Suppressor macrophage (primary cell): ENCODE results near the gene RGS6.

ENCODE experiments used
- DNase-seq, 4 experiments: peaks; one replicate each; pipeline ENCODE4 v3.0.0-alpha.2; 2020 to 2022

The RGS6 gene

DNA sequence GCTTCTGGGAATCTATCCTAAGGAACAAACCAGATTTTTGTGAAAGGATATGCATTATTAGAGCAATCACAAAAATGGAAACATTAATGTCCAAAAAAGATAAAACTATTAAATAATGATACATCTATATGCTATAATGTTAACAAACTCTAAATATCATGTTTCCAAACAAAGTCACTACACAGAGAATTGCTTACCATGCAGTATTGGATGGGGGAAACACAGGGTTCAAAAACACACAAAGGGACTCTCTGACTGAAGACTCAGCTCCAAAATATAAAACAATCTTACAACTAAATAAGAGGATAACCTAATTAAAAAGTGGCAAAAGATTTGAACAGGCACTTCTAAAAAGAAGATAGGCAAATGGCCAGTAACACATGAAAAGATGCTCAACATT, 657.4 kb downstream of the RGS6 start:
- no peak for DNase-seq

DNA sequence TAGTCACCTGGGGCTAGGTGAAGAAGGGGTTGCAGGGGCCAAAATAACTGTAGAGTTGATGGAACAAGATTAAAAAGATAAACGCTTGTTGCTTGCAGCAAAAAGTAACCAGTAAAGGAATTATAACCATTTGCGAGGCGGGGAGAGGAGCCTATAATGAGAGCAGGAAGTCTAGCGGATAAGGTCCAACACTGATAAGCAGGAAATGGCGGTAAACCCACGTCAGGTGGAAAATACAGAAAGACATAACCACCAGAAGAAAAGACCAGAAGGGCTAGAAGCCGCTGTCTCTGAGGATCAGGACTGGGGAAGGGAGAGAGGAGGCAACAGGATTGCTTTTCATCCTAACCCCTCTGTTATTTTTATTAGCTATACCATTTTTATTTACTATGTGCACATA, 658.3 kb downstream of the RGS6 start:
- DNase-seq: no peak

DNA sequence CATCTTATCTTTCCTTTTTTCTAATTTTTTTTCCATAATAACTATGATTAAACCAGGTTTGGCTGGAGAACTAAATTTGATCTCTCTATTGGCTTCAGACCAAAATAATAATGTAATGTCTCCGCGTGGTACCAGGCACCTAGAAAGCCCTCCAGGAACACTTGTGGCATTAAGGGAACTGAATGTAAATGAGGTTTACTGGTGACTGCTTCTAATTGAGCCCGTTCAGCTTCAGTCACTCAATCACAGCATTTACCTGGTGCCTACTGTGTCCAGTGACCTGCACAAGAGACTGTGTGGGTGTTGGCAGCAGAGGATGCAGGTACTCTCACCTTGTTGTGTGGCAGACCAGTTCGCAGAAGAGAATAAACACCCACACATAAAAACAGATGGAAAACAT, 659.2 kb downstream of the RGS6 start:
- DNase-seq: no peak

DNA sequence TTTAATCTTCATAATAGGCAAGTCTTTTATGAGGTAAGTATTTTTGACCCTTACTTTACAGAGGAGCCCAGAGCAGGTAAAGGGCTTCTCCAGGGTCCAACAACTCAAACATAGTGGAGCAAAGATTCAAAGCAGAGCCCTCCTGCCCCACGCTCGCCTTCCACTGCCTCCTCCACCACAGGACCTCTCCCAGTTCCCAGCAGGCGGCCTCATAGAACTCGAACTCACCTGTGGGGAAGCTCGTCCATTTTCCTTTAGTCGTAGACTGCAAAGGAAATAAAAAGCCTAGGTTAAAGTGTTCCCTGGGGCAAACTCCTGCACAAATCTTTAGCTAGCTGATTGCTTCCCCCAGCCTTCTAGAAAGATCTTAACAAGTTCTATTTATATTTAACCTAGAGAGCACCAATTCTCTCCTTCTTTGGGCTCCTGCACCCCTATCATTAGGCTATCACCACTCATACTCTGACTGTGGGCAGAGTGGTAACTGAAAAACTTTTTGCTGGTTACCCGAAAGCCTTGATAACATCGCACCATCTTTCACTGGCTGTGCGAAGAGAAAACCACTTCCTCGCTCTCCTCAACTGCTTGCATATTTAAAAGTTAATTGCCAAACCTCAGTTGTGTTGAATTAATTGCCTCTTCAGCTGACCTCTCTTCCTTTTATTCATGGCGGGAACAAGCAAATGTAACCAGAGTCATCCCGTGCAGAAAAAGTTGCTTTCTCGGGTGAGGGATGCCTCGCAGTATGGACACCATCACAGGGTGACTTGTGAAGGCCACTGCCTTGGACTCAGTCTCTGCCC, 662.1 kb downstream of the RGS6 start:
- DNase-seq: no peak

DNA sequence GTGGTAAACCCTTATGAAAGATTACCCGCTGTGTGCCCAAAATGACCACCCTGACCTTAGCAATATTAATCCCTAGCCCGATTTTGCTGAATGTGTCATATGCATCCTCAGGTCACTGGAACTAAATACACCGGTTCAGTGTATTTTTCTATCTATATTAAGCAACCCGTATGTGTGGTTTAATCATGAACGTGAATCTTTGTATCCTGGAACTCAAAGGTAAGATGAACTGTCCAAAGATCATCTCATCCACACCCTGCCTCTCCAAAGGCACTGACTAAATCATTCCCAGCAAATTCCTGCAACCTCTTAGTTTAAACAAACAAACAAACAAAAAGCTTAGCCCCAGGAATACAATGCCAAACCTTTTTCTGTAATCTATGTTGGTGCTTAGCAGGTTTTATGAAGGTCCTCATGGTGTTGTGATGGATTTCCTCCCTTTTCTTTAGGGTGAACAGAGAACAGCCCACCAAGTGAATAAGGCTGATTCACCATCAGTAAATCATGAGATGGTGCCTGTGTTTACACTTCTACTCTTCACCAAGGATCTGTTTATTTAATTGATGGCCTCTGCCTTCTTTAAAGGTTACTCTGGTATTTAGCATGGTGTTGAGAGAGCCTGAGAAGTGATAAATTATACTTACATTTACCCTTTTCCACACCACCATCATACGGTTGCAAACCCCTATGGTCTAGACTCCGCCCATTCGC, 663.1 kb downstream of the RGS6 start:
- DNase-seq: no peak

DNA sequence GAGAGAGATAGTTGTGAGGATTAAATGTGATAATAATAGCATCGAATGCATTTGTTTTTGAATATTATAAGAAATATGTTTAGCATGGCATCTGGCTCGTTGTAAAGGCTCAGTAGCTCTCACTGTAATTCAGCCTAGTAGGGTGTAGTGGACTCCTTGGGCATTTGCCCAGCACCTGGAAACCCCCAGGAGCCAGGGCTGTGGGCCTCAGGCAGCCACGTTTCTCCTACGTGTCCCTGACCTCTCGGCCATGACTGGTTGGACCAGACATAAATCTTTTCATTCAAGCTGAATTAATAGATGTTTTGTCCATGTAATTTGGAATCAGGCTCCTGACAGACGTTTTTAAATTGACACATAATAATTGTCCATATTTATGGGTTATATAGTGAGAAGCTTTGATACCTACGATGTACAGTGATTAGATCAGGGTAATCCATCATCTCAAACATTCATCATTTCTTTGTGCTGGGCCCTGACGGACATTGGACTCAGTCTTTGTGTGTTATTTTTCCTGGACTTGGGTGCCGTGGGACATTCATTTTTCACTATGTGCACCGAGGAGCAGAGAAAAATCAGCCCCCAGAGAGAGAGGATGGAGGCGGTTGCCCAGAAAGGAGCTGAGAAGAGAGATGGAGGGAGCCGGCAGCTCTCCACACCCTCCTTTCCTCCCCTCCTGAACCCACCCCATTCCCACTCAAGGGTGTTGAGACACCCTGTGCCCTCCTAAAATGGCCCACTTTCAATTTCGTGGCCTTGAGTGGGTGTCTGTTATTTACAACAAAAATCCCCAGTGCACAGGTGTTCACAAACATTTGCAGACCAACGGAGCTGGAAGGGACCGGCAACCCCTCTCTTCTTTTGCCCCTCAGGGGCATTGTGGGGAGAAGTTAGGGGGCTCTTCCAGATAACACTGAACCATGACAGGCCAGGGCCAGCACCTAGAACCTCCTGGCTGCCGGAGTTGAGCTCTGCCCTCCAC, 665.3 kb downstream of the RGS6 start:
- DNase-seq: no peak

DNA sequence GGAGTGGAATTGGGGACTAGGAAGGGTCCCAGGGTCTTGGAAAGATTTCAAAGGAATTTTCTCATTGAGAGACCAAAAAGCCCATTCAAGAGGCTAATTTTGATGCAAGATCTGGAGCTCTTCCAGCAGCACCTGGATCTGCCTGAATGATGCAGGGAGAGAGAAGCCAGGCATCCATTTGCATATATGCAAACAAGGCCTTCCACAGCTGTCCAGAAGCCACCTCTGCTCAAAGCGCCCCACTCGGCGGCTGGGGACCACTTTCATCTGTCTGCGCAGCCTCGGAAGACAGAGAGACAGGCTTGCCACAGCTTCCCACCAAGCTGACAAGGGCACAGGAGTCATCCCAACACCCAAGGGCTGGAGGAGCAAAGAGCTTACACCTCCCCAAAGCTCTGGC, 666.1 kb downstream of the RGS6 start:
- DNase-seq: no peak

DNA sequence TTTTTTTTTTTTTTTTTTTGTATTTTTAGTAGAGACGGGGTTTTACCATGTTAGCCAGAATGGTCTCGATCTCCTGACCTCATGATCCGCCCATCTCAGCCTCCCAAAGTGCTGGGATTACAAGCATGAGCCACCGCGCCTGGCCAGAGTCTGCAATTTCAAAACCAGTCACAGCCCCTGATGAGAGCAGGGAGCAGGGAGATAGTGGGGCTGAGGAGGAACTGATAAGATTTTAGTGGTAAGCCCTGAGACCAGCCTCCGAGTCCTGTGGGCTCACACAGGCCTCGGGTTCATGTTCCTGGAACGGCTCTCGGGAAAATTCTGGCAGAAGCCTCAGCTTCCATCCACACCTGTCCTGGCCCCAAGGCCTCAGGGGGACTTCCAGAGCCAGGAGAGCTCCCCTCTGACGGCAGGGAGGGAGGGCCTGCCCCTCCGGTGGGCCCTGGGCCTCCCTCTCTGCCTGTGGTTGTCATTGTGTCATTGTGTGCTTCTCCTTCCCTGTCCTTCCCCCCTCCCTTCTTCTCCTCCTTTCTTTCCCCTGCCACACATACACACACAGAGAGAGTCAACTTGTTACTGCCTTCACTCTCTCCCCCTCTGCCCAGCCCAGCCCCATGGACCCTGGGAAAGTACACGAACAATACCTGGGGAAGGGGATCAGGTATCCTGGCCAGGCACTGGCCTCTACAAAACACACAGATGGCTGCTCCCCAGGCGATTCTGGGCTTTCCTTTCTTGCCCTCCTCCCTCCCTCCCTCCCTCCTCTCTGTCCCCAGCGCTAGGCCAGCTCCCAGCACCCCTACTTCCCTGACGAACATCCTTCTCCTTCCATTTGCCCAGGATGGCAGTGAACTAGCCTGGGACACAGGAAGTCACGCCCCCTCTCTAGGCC, 667.6 kb downstream of the RGS6 start:
- no peak for DNase-seq

DNA sequence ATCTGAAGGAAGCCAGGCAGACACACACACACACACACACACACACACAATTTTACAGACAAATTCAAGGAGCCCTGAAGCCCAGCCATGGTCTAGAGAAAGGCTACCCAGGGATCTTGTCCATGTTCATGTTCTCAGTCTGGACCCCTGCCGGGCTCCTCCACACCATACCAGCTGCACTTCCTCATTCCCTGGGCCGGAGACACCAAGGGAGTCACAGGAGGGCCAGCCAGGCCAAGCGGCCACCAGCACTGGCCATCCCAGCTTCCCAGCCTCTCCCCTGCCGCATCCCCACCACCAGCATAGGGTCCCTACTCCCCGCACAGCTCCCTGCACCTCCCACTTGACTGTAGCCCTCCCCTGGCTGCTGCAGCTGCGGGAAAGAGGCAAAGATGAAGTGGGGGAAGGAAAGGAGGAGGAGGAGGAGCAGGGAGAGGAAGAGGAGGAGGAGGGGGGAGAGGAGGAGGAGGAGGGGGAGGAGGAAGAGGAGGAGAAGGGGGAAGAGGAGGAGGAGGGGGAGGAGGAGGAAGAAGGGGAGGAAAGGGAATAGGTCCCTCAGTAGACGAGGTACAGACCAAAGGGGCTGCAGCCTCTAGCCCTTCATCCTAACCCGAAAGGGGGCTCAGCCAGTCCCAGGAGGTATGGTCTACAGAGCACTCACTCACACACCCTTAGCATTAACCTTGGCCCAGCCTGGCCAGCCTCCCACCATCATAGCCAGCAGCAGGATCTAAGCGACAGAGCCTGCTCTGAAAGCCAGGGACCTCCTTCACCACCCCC, 668.5 kb downstream of the RGS6 start:
- DNase-seq: peak in 3 of 4 experiments; percentile 32 to 42 (median 38)

DNA sequence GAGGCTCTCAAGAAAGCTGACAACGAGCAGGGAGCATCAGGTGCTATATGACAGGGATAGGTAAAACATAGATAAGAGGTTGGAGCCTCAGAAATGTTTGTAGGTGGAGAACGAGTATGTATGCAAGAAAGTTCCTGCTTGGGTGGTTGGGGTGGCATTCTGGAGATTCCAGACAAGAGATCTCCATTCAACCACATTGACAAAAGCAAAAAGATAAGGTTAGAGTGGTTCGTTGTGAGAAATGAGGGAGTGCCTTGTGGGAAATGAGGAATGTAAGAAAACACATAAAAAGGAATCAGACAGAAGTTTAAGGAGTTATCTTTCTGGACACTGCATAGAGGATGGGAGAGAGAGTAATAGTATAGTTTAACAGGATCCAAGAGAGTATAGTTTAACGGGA, 671.4 kb downstream of the RGS6 start:
- no peak for DNase-seq

DNA sequence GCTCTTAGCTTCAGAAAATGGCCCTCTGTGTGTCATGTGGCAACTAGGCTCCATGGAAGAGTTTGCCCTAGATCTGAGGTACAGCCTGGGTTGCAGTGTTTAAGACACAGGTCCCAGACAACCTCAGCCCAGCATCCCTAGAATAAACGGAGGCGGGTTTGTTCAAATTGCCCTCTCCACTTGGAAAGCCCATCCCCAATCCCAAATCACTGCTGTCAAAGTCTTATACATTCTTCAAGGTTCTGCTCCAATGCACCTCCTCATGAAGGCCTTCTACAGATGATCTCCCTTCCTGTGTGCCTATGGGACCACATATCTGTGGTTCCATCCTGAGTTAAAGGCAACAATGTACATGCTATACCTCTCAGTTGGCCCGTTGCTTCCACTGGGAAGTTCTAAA, 671.9 kb downstream of the RGS6 start:
- no peak for DNase-seq

DNA sequence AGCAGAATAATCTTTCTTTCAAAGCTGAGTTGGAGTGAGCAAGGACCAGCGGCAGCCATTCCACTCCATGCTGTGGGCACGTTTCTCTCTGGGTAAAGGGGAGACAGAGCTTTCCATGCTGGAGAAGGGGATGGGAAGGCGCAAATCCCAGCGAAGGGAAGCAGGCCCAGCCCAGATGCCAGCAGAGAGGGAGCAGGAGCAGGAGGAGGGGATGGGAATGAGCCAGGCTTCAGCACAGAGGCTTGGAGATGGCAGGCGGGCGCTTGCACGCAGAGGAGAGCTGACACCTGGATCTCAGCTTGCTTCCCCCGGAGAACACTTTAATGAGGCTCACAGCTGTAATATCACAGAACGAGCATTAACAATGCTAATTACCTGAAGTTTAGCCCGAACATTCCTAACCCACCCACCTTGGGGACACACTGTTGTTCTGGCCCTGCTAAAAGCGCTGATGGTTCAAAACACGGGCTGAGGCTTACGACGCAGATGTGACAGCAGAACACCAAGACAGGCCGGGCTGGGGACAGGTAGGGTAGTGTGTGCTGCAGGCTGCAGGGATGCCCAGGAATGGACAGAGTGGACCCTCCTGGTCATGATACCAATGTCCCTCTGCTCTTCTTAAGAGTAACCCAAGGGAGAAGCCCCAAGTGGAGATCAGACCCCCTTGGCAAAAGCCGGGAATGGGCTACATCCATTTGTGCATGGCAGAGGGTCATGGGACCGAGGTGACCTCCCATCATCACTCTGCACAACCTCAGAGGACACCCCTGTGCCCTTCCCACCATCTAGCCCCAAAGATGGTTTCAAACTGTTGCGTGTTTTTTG, 673.1 kb downstream of the RGS6 start:
- DNase-seq: no peak

DNA sequence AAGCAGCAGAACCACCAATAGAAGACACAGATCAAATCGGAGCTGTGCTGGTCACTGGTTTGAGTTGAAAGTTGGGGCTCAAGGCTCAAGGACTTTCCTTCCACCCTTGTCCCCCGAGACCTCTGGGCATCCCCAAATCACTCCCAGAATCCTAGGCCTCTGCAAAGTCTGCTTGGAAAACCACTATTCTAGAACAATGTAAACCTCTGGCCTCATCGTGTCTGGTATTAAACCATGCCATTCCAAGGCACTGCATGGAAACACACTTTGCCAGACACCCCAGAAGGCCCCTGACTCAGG, 673.6 kb downstream of the RGS6 start:
- no peak for DNase-seq

DNA sequence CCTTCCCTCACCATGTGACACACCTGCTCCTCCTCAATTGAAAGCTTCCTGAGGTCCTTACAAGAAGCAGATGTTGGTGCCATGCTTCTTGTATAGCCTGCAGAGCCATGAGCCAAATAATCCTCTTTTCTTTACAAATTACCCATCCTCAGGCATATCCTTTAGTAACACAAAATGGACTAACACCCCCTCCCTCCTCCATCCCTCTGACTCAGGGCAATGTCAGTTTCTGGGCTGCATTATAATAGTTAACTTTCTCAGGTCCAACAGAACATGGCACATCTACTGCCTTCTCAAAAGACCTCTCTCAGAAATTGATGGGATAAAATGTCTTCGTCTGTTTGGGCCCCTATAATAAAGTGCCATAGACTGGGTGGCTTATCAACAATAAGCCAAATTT, 674.6 kb downstream of the RGS6 start:
- DNase-seq: no peak

DNA sequence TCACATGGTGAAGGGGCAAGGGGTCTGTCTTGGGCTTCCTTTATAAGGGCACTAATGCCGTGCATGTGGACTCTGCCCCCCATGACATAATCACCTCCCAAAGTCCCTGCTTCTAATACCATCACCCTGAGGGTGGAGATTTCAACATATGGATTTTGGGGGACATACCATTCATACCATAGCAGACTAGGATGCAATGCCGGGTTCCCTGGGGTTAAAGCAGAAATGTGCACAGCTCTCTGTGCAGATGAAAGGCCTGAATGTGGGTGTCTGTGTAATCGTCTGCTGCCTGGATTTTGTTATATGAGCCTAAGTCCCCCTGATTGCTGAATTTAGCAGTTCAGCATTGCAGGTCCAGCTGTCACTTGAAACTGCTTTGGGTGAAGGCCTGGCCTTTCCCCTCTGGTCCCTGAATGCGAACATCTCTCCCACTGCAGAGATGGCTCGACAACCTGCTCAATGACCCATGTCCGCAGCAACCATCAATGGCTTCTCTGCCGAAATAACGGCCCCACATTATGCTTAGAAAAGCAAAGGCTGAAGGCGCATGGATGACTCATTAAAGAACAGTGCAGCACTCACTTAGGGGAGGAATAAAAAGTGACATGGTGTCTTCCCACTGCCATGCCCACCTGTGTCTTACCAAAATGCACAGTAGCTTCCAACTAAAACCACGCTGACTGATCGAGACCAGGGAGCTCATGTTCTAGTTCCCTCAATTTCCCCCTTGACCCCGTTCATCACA, 675.3 kb downstream of the RGS6 start:
- DNase-seq: no peak

DNA sequence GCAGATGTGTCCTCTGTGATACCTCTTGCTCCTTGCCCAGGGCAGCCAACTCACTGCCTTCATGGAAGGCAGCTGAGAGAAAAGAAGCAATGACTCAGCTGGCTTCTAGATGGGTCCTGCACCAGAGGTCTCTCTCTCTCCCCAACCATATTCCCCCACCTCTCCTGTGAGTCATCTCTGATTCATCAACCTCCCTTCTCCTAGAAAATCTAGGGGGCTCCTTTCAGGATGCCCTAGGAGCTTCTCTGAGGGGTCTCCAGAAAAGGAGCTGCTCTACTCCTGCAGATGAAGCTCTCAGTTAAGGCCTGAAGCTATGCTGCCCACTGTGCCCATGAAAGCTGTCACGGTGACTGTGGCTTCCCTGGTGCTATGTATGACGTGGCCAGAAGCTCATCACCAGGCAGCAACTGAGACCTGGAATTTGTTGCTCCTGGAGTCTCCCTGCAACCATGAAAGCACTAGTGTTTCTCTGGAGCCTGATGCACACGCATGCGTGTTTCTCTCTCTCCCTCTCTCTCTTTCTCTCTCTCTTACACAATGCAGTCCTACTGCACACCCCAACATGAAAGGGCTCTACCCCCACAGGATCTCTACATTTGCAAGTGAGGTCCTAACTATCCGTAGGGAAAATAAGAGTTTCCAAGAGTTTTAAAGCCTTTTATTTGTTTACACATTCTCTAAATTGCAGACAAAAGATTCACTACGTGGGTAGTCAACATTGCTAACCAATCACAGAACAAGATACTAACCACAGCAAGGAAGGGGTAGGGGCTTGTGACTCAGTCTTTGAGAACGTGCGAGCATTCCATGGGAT, 676.4 kb downstream of the RGS6 start:
- DNase-seq: no peak

DNA sequence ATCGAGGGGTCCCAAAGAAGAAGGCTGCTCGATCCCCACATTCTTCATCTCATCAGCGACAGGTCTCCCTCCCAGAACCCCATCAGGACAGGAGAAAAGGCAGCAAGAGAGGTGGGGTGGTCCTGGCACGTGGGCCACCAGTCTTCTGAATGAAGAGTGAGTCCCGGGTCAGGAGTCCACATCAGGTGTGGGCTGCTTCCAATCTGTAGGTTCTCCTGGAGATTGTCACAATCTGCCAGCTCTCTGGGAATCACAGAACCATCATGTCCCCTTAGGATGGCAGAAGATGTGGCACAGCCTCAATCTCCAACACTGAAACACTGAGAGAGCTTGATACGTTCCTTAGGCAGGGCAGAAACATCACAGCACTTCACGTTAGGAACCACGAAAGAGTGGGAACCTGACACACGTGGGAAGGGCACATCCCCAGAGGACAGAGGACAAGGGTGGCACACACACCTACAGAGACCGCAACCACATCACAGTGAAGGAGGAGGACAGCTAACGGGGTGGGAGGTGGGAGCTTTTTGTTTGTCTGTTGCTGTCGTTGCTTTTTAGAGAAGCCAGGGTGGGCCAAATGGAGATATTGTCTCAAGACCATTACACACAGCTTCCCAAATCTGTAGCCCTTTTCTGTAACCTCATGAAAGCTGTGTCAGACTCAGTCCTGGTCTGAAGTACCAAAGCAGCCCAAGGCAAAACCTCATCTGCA, 677.1 kb downstream of the RGS6 start:
- no peak for DNase-seq
